K562 (cell line): ENCODE measurements around the gene MTFR2. TPM values are rescaled to one million over a fixed set of nuclear protein-coding genes. Genes with fewer than 3 reads are reported as not detected.

Source experiments
- ATAC-seq: fragments of 200-7000 bp; cut with Tn5 transposase; 3 replicates; pipeline ENCODE4 v1.9.1; 2020; ENCODE audit warnings: moderate library complexity
- BruUV-seq: library from RNA; stranded (reverse); fragments of 400-500 nt; replicated peaks from 2 replicates; lab custom pipeline; 2021; lab: Mats Ljungman, UMichigan
- CTCF ChIA-PET: fragments of 300-600 bp; formaldehyde crosslinking; extraction: SDS; loops from one replicate; lab custom pipeline; 2021; ENCODE audit warnings: low intra/inter-chr PET ratio; lab: Yijun Ruan, JAX
- POLR2A ChIA-PET: fragments of 300-600, 350-650 bp; sonication (Branson Sonifier 250); formaldehyde crosslinking; extraction: SDS; loops from one replicate; lab custom pipeline; 2021; ENCODE audit warnings: antibody characterized with exemption, inconsistent platforms; lab: Yijun Ruan, JAX
- DNase-seq, 4 experiments: peaks; one replicate each; pipeline versions ENCODE4 v3.0.0 to v3.0.0-alpha.2; 2011 to 2018; ENCODE audit warnings: low spot score in 3 of 4, mixed read lengths in 3 of 4; ENCODE audit errors: extremely low read depth in 1 of 4
- FAIRE-seq: peaks from 2 replicates; lab custom pipeline; 2011; peaks lifted over from hg19 to GRCh38; lab: Jason Lieb, UNC
- H2AFZ ChIP-seq: 2 replicates; pipeline ENCODE4 v1.6.0; 2011; ENCODE audit warnings: low read depth, low read length, control low read depth, inconsistent platforms
- H3K27ac ChIP-seq: fragments of 200-600 bp; 3 replicates; pipeline ENCODE4 v1.8.0; 2011; ENCODE audit warnings: low read depth, mild to moderate bottlenecking, control low read depth, inconsistent platforms, low read length, moderate library complexity, mixed read lengths; ENCODE audit errors: extremely low read depth
- H3K27me3 ChIP-seq, 2 experiments: fragments of 300-600 bp in 1 of 2; 2 replicates in 1 of 2; 3 replicates in 1 of 2; pipeline versions ENCODE4 v1.6.0 to v1.8.0; 2011; ENCODE audit warnings: inconsistent platforms in 2 of 2, low read length in 2 of 2, mild to moderate bottlenecking in 1 of 2, mixed read lengths in 1 of 2, moderate library complexity in 1 of 2; ENCODE audit not compliant: control insufficient read depth in 2 of 2, insufficient read depth in 2 of 2
- H3K36me3 ChIP-seq: fragments of 300-600 bp; 3 replicates; pipeline ENCODE4 v1.8.0; 2011; ENCODE audit warnings: mild to moderate bottlenecking, low read length, inconsistent platforms; ENCODE audit not compliant: control insufficient read depth, insufficient read depth
- H3K4me1 ChIP-seq, 2 experiments: fragments of 200-600 bp in 1 of 2; replicated peaks in 1 of 2; 2 replicates in 1 of 2; 3 replicates in 1 of 2; pipeline versions ENCODE4 v1.5.1 to v1.8.0; 2011; ENCODE audit warnings: inconsistent platforms in 2 of 2, low read length in 2 of 2, mild to moderate bottlenecking in 1 of 2, mixed read lengths in 1 of 2, moderate library complexity in 1 of 2; ENCODE audit not compliant: control insufficient read depth in 2 of 2, insufficient read depth in 2 of 2
- H3K4me2 ChIP-seq: 2 replicates; pipeline ENCODE4 v1.6.1; 2011; ENCODE audit warnings: low read length, control low read depth, inconsistent platforms, mixed read lengths; ENCODE audit not compliant: insufficient read depth
- H3K4me3 ChIP-seq: fragments of 200-600 bp; sonication (generic), shearing (Covaris generic); 2 replicates; pipeline ENCODE4 v1.5.1; 2016; ENCODE audit warnings: control low read depth, inconsistent platforms
- H3K79me2 ChIP-seq: fragments of 200-600 bp; 3 replicates; pipeline ENCODE4 v1.8.0; 2011; ENCODE audit warnings: low read length, inconsistent platforms; ENCODE audit not compliant: control insufficient read depth, insufficient read depth
- H3K9ac ChIP-seq, 2 experiments: 2 replicates each; pipeline versions ENCODE4 v1.6.0 to v1.6.1; 2011; ENCODE audit warnings: low read depth in 2 of 2, low read length in 2 of 2, control low read depth in 1 of 2, inconsistent platforms in 1 of 2, mild to moderate bottlenecking in 1 of 2, mixed read lengths in 1 of 2; ENCODE audit not compliant: insufficient read depth in 1 of 2
- H3K9me1 ChIP-seq: one replicate; pipeline ENCODE4 v1.6.0; 2011; ENCODE audit warnings: inconsistent platforms, mild to moderate bottlenecking, low read length, moderate library complexity; ENCODE audit not compliant: control insufficient read depth, insufficient read depth
- H3K9me3 ChIP-seq: replicated peaks from 2 replicates; pipeline ENCODE4 v1.5.1; 2011; ENCODE audit warnings: low read depth, low read length, inconsistent platforms; ENCODE audit not compliant: control insufficient read depth, insufficient read depth
- H4K20me1 ChIP-seq: replicated peaks from 2 replicates; pipeline ENCODE4 v1.6.1; 2011; ENCODE audit warnings: low read length, inconsistent platforms, mixed read lengths; ENCODE audit not compliant: control insufficient read depth, insufficient read depth
- MTA3 ChIP-seq: fragments of 450-650 bp; formaldehyde crosslinking; IDR thresholded peaks from 2 replicates; pipeline ENCODE4 v1.6.1; 2017; ENCODE audit warnings: mild to moderate bottlenecking, borderline replicate concordance
- POLR2A ChIP-seq: fragments of 450-650 bp; conservative IDR thresholded peaks from 2 replicates; pipeline ENCODE4 v1.6.1; 2016
- POLR2B ChIP-seq: fragments of 450-650 bp; IDR thresholded peaks from 2 replicates; pipeline ENCODE4 v1.6.1; 2018; ENCODE audit warnings: low read depth; ENCODE audit not compliant: partially characterized antibody
- POLR2G ChIP-seq: fragments of 200-400 bp; formaldehyde crosslinking; IDR thresholded peaks from 2 replicates; pipeline ENCODE4 v1.6.1; 2017; ENCODE audit warnings: low read depth, mild to moderate bottlenecking, antibody characterized with exemption, low read length, moderate library complexity
- SUPT5H ChIP-seq: fragments of 450-650 bp; IDR thresholded peaks from 2 replicates; pipeline ENCODE4 v1.6.1; 2016
- WGBS: fragments of 100-300 bp; shearing (Covaris generic); methylation state at CpG from one replicate; pipeline ENCODE4 v1.1.6; 2016; ENCODE audit warnings: low coverage, mixed read lengths; ENCODE audit not compliant: insufficient coverage; ENCODE audit errors: missing lambda C conversion rate; 5-methylcytosine and 5-hydroxymethylcytosine counted together
- in situ Hi-C: fragments of 300-500 bp; cut with MboI; formaldehyde crosslinking; loops from 4 replicates; pipeline ENCODE4 v1.15.0; 2018; ENCODE audit warnings: inconsistent platforms, mixed read lengths
- intact Hi-C: fragments of 100-400 bp; cut with micrococcal nuclease; formaldehyde crosslinking; loops from 2 replicates; pipeline ENCODE4 v1.14.2; 2022
- polyA plus RNA-seq, 8 experiments: library from polyadenylated mRNA; depleted of rRNA in 4 of 8; stranded (reverse) in 5 of 8; unstranded in 3 of 8; fragments of >200 nt; fragmentation: Nextera tagmentation in 2 of 8; fragmentation: Illumina TruSeq in 1 of 8; extraction: Ambion mirVana in 2 of 8; extraction: Trizol in 1 of 8; gene quantifications; 2 replicates each; pipeline versions ENCODE4 v1.2.1 to v1.2.3, GENCODE V29; 2011 to 2014; ENCODE audit warnings: inconsistent platforms in 1 of 8, missing spikeins in 1 of 8
- total RNA-seq, 7 experiments: library from RNA; depleted of rRNA in 6 of 7; stranded (reverse); fragments of >200 nt in 6 of 7; fragmentation: Illumina TruSeq in 2 of 7; extraction: Trizol in 2 of 7; gene quantifications; 2 replicates each; pipeline versions ENCODE4 v1.2.1 to v1.2.3, GENCODE V29; 2011 to 2021; ENCODE audit warnings: low replicate concordance in 1 of 7
- TF ChIP-seq, protein P1 (sequence below): fragments of 250-450 bp; sonication (Bioruptor Pico); IDR thresholded peaks from 2 replicates; pipeline ENCODE4 v1.5.0; 2021; ENCODE audit warnings: mild to moderate bottlenecking, borderline replicate concordance
- TF ChIP-seq, protein P2 (sequence below): fragments of 450-650 bp; formaldehyde crosslinking; conservative IDR thresholded peaks from 2 replicates; pipeline ENCODE4 v1.4.0; 2022; ENCODE audit warnings: mild to moderate bottlenecking, missing genetic modification characterization

The MTFR2 gene
- total and polyA plus RNA-seq, 9 of the 15 experiments (the other 6 are each of a cell fraction or from before 2014, with no cell fraction given), result 10.1 to 63.3 (median 45.9) TPM

DNA sequence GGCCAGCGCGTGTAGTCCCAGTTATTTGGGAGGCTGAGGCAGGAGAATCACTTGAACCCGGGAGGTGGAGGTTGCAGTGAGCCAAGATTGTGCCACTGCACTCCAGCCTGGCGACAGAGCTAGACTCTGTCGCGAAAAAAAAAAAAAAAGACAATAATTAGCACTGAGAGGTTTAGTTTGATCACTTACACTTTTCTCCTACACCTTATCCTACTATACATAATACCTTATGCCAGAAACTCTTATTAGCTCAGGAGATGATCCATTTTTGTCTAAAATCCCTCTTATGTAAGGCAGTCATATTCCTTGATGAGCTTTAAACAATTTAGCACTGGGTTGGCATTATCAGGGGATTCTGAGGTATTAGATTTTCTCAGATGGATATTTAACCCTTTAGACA, 3.6 kb upstream of the MTFR2 start:
- CTCF ChIA-PET, result no interaction called here
- FAIRE-seq (no peak), ATAC-seq (no peak), DNase-seq (no peak)
- no peak overlapping the region for H3K4me2 ChIP-seq
- peaks cover 24% of the 10 kb centered on the region for H3K36me3 ChIP-seq
- H2AFZ ChIP-seq, result no peak overlapping the region
- H3K9me1 ChIP-seq, result no peaks in the 10 kb centered on the region
- peaks cover 14% of the 10 kb centered on the region for H3K79me2 ChIP-seq
- intact Hi-C loops, result no loop called here
- no peaks in the 10 kb centered on the region for H3K27me3 ChIP-seq
- H3K4me1 ChIP-seq, result peaks cover 0 to 20% of the 10 kb centered on the region in 2 experiments; a peak in 2 of 5 replicates
- 71% methylated on average over 6 of the region's 6 CpGs for WGBS
- in situ Hi-C loops, result no loop called here
- H4K20me1 ChIP-seq, result no peaks in the 10 kb centered on the region
- no peak overlapping the region for H3K9ac ChIP-seq
- no peak overlapping the region for H3K27ac ChIP-seq
- BruUV-seq, result no TSS peak
- H3K4me3 ChIP-seq, result no peak overlapping the region
- H3K9me3 ChIP-seq, result no peaks in the 10 kb centered on the region
- TF ChIP-seq, protein P1, sequence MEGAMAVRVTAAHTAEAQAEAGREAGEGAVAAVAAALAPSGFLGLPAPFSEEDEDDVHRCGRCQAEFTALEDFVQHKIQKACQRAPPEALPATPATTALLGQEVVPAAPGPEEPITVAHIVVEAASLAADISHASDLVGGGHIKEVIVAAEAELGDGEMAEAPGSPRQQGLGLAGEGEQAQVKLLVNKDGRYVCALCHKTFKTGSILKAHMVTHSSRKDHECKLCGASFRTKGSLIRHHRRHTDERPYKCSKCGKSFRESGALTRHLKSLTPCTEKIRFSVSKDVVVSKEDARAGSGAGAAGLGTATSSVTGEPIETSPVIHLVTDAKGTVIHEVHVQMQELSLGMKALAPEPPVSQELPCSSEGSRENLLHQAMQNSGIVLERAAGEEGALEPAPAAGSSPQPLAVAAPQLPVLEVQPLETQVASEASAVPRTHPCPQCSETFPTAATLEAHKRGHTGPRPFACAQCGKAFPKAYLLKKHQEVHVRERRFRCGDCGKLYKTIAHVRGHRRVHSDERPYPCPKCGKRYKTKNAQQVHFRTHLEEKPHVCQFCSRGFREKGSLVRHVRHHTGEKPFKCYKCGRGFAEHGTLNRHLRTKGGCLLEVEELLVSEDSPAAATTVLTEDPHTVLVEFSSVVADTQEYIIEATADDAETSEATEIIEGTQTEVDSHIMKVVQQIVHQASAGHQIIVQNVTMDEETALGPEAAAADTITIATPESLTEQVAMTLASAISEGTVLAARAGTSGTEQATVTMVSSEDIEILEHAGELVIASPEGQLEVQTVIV (CRISPR knock-in tag), result no peak
- TF ChIP-seq POLR2G, result peak; percentile 41; the same call in 1 of the 2 replicates
- TF ChIP-seq SUPT5H, result peak; percentile 61
- TF ChIP-seq, protein P2, sequence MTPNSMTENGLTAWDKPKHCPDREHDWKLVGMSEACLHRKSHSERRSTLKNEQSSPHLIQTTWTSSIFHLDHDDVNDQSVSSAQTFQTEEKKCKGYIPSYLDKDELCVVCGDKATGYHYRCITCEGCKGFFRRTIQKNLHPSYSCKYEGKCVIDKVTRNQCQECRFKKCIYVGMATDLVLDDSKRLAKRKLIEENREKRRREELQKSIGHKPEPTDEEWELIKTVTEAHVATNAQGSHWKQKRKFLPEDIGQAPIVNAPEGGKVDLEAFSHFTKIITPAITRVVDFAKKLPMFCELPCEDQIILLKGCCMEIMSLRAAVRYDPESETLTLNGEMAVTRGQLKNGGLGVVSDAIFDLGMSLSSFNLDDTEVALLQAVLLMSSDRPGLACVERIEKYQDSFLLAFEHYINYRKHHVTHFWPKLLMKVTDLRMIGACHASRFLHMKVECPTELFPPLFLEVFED (CRISPR knock-in tag), result peak; percentile 62; the same call in 1 of the 2 replicates
- no peak for TF ChIP-seq MTA3
- TF ChIP-seq POLR2A, result peak; percentile 70
- peak; percentile 33 for TF ChIP-seq POLR2B
- POLR2A ChIA-PET, result interaction anchor here (0.7 to 9.9 kb wide), 8 partner anchors 10 to 68 kb away, joined by 3 to 176 read pairs (median 4); partner anchors contain the start of gene BCLAF1
